GM23248 (cell line): ENCODE data around the gene TRPM3. TPM values are rescaled to one million over a fixed set of nuclear protein-coding genes. Genes with fewer than 3 reads are reported as not detected.

Experiments used
- DNase-seq: peaks from one replicate; pipeline ENCODE4 v3.0.0-alpha.2; 2015
- H2AFZ ChIP-seq: fragments of 200-600 bp; sonication (generic); 2 replicates; pipeline ENCODE4 v1.6.1; 2016; ENCODE audit warnings: antibody characterized with exemption
- H3F3A ChIP-seq: fragments of 200-600 bp; sonication (generic); 2 replicates; pipeline ENCODE4 v1.6.1; 2016; ENCODE audit warnings: mild to moderate bottlenecking, antibody characterized with exemption, mixed run types; ENCODE audit not compliant: insufficient read depth
- H3K27ac ChIP-seq: fragments of 200-600 bp; sonication (generic); 2 replicates; pipeline ENCODE4 v1.5.1; 2016; ENCODE audit warnings: mild to moderate bottlenecking
- H3K27me3 ChIP-seq: fragments of 200-600 bp; sonication (generic); replicated peaks from 2 replicates; pipeline ENCODE4 v1.6.1; 2016; ENCODE audit warnings: mild to moderate bottlenecking; ENCODE audit not compliant: insufficient read depth
- H3K36me3 ChIP-seq: fragments of 200-600 bp; sonication (generic); 2 replicates; pipeline ENCODE4 v1.6.1; 2016; ENCODE audit warnings: low read depth, mild to moderate bottlenecking
- H3K4me1 ChIP-seq: fragments of 200-600 bp; sonication (generic); 2 replicates; pipeline ENCODE4 v1.6.1; 2016; ENCODE audit warnings: mild to moderate bottlenecking; ENCODE audit not compliant: insufficient read depth
- H3K4me2 ChIP-seq: fragments of 200-600 bp; sonication (generic); one replicate; pipeline ENCODE4 v1.6.1; 2016; ENCODE audit warnings: mild to moderate bottlenecking; ENCODE audit not compliant: unreplicated experiment
- H3K4me3 ChIP-seq: fragments of 200-600 bp; sonication (generic); 2 replicates; pipeline ENCODE4 v1.5.1; 2016; ENCODE audit warnings: mild to moderate bottlenecking
- H3K79me2 ChIP-seq: fragments of 200-600 bp; sonication (generic); 2 replicates; pipeline ENCODE4 v1.6.1; 2016; ENCODE audit warnings: mild to moderate bottlenecking; ENCODE audit not compliant: insufficient read depth
- H3K9ac ChIP-seq: fragments of 200-600 bp; sonication (generic); 2 replicates; pipeline ENCODE4 v1.6.1; 2016; ENCODE audit warnings: mild to moderate bottlenecking
- H3K9me2 ChIP-seq: fragments of 200-600 bp; sonication (generic); 2 replicates; pipeline ENCODE4 v1.6.1; 2016; ENCODE audit warnings: mixed run types, mild to moderate bottlenecking, moderate library complexity; ENCODE audit not compliant: insufficient read depth
- H3K9me3 ChIP-seq: fragments of 200-600 bp; sonication (generic); one replicate; pipeline ENCODE4 v1.6.1; 2017; ENCODE audit warnings: low read depth
- H4K20me1 ChIP-seq: fragments of 200-600 bp; sonication (generic); 2 replicates; pipeline ENCODE4 v1.6.0; 2016; ENCODE audit not compliant: insufficient read depth
- EZH2 ChIP-seq: fragments of 200-600 bp; sonication (generic); IDR thresholded peaks from 2 replicates; pipeline ENCODE4 v1.6.1; 2018; ENCODE audit warnings: antibody characterized with exemption, mild to moderate bottlenecking; ENCODE audit not compliant: insufficient read depth, poor library complexity, severe bottlenecking
- EZH2phosphoT487 ChIP-seq: fragments of 200-600 bp; sonication (generic); IDR thresholded peaks from 2 replicates; pipeline ENCODE4 v1.6.1; 2018; ENCODE audit warnings: antibody characterized with exemption, moderate library complexity, mild to moderate bottlenecking, low read depth; ENCODE audit not compliant: insufficient read depth
- WGBS, 2 experiments: methylation state at CpG; one replicate each; pipeline ENCODE4 v1.1.6; 2015 to 2017; ENCODE audit warnings: low lambda C conversion rate in 2 of 2, low coverage in 1 of 2; ENCODE audit errors: missing lambda C conversion rate in 2 of 2; 5-methylcytosine and 5-hydroxymethylcytosine counted together
- in situ Hi-C: fragments of 300-500 bp; cut with MboI; formaldehyde crosslinking; loops from 2 replicates; pipeline ENCODE4 v1.15.0; 2020
- polyA plus RNA-seq: library from polyadenylated mRNA; unstranded; fragments of >200 nt; fragmentation: Nextera tagmentation; extraction: Ambion mirVana; gene quantifications from 2 replicates; pipeline ENCODE4 v1.2.1, GENCODE V29; 2016
- total RNA-seq: library from RNA; depleted of rRNA; stranded (reverse); fragments of >200 nt; shearing (Covaris generic); gene quantifications from 2 replicates; pipeline ENCODE4 v1.2.3, GENCODE V29; 2014

Gene TRPM3
- total and polyA plus RNA-seq, 2 experiments from 2014 or later = not detected

DNA sequence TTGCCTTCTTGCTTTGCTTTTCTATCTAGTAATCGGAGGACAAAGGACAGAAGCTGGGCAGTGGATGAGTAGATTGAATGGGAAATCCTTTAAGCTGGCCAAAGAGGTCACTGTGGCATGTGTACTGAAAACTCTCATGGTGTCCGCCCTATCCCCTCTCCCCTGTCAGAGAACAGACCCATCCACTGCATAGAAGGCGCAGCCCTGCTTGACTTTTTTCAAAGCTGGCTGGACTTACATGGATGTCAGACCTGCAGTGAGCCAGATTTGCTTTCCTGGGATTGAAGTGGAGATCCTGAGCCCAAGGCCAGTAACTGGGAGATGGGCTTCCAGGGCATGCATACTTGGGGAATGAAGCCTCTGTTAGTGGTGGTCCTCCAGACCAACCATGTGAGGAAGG is 329.5 kb downstream of the TRPM3 start:
- Histone ChIP-seq H3K4me3 (no peak overlapping the region), H3F3A (no peaks in the 10 kb centered on the region), H3K27me3 (peaks cover 15% of the 10 kb centered on the region; the same call in 1 of the 2 replicates), H3K9ac (no peak overlapping the region), H4K20me1 (no peaks in the 10 kb centered on the region), H3K4me2 (no peak overlapping the region), H3K4me1 (no peaks in the 10 kb centered on the region), H3K9me3 (no peaks in the 10 kb centered on the region), H2AFZ (no peak overlapping the region), H3K79me2 (no peaks in the 10 kb centered on the region), H3K27ac (no peak overlapping the region), H3K36me3 (no peaks in the 10 kb centered on the region), H3K9me2 (no peaks in the 10 kb centered on the region)
- in situ Hi-C loops = no loop called here
- DNase-seq = no peak
- 35 to 42% methylated on average over 3 of the region's 3 CpGs for WGBS, 2 experiments
- TF ChIP-seq EZH2phosphoT487 (no peak), EZH2 (no peak)

DNA sequence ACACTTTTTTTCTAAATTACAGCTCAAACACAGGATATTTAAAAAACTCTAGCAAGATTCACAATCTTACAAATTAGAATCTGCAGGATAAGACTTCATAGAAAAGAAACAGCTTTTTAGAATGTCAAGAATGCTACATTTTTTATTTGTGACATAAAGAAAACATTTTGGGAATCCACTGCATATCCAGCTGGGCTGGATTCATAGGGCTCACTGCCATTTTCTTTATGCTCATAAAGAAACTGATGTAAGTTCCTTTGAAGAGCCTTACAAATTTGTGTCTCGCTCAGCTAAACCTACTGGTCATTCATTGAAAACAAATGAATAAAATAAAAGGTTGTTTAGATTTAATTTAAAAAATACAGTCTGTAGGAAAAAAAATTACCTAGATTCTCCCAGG is 332.3 kb downstream of the TRPM3 start:
- no peaks in the 10 kb centered on the region for H3K79me2 ChIP-seq
- WGBS, 2 experiments = 30 to 41% methylated on average over 1 of the region's 1 CpG
- no peak overlapping the region for H2AFZ ChIP-seq
- no peak overlapping the region for H3K4me2 ChIP-seq
- in situ Hi-C loops = no loop called here
- no peaks in the 10 kb centered on the region for H3K9me2 ChIP-seq
- H4K20me1 ChIP-seq = no peaks in the 10 kb centered on the region
- H3K27me3 ChIP-seq = peaks cover 18% of the 10 kb centered on the region; the same call in 1 of the 2 replicates
- H3K4me1 ChIP-seq = no peaks in the 10 kb centered on the region
- no peaks in the 10 kb centered on the region for H3K36me3 ChIP-seq
- H3K9me3 ChIP-seq = no peaks in the 10 kb centered on the region
- H3F3A ChIP-seq = no peaks in the 10 kb centered on the region
- no peak overlapping the region for H3K27ac ChIP-seq
- DNase-seq = no peak
- TF ChIP-seq EZH2 = no peak
- no peak for TF ChIP-seq EZH2phosphoT487
- H3K9ac ChIP-seq = no peak overlapping the region
- no peak overlapping the region for H3K4me3 ChIP-seq

DNA sequence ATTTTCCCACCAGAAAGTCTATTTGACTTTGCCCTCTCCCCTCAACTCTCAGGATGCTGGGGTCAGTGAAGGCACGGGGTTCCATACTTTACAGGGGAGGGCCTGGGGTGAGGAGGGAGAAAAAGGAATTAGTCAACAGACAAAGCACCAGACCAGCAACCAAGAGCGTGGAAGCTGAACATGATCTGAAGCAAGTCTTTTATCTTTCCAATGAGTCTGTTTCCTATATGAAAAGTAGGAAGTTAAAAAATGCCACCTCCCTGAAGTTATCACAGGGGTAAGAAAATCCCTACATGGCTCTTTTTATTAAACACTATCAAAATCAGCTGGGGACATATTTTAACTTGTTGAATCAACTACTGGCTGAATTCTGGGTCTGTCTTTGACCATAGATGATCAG is 337.0 kb downstream of the TRPM3 start:
- TF ChIP-seq EZH2 (no peak), EZH2phosphoT487 (no peak)
- H3K4me1 ChIP-seq = no peaks in the 10 kb centered on the region
- 0 out of 2 replicates have a peak, but pooled peaks cover 3% of the 10 kb centered on the region for H3K27me3 ChIP-seq
- H2AFZ ChIP-seq = no peak overlapping the region
- in situ Hi-C loops = no loop called here
- H3K4me2 ChIP-seq = no peak overlapping the region
- H3K9me2 ChIP-seq = no peaks in the 10 kb centered on the region
- no peaks in the 10 kb centered on the region for H3K9me3 ChIP-seq
- H3K9ac ChIP-seq = no peak overlapping the region
- H3F3A ChIP-seq = no peaks in the 10 kb centered on the region
- 22 to 30% methylated on average over 2 of the region's 2 CpGs for WGBS, 2 experiments
- no peaks in the 10 kb centered on the region for H4K20me1 ChIP-seq
- no peak overlapping the region for H3K4me3 ChIP-seq
- no peak for DNase-seq
- H3K27ac ChIP-seq = no peak overlapping the region
- H3K79me2 ChIP-seq = no peaks in the 10 kb centered on the region
- no peaks in the 10 kb centered on the region for H3K36me3 ChIP-seq

DNA sequence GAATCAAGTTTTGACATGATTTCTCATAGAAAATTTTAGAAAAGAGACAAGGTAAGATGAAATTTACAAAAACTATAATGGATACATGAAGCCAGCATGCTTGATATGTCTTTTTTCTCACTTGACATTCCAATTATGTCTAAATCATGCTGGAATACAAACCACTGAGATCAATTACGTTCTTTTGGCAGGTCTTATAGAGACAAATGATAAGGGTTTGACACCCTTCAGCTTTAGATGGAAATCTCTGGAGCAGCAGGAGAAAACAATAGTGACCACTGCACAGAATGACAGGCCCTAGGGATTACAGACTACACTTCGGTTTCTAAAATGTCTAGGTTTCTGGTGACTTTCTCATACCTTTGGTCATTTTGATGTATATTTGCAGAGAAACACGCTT is 342.9 kb downstream of the TRPM3 start:
- Histone ChIP-seq H3K36me3 (no peaks in the 10 kb centered on the region), H3K27me3 (0 out of 2 replicates have a peak, but pooled peaks cover 8% of the 10 kb centered on the region), H3K79me2 (no peaks in the 10 kb centered on the region), H3K9me3 (no peaks in the 10 kb centered on the region), H3K4me3 (no peak overlapping the region), H3K4me2 (no peak overlapping the region), H3K9ac (no peak overlapping the region), H3K27ac (no peak overlapping the region), H3K9me2 (no peaks in the 10 kb centered on the region), H3K4me1 (no peaks in the 10 kb centered on the region), H3F3A (no peaks in the 10 kb centered on the region), H4K20me1 (no peaks in the 10 kb centered on the region), H2AFZ (no peak overlapping the region)
- WGBS, 2 experiments = 13 to 15% methylated on average over 3 of the region's 3 CpGs
- DNase-seq = no peak
- in situ Hi-C loops = no loop called here
- no peak for TF ChIP-seq EZH2phosphoT487
- no peak for TF ChIP-seq EZH2

DNA sequence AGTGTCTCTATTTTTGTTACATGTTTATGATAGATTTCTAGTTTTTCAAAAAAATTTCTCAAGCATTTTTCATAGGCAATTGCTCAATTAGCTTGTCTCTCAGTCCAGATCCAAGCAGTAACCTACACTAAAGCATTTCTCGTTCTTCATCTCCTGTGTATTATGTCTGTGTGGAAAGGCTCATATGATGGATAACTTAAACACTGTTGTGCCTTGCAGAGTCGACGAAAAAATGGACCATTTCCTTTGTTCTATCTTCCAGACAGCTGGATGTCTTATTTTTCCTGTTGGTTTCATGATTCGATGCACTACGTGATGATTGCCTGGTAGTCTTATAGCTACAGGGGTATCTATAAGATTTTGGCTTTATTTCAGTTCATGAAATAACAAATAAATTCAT is 347.8 kb downstream of the TRPM3 start:
- no peaks in the 10 kb centered on the region for H3F3A ChIP-seq
- WGBS, 2 experiments = 33 to 41% methylated on average over 5 of the region's 5 CpGs
- TF ChIP-seq EZH2phosphoT487 = no peak

More for the DNA sequence above, 347.8 kb downstream of the TRPM3 start:
- Histone ChIP-seq H3K27me3 (no peaks in the 10 kb centered on the region), H3K27ac (no peak overlapping the region), H3K36me3 (no peaks in the 10 kb centered on the region), H3K4me1 (no peaks in the 10 kb centered on the region), H3K79me2 (no peaks in the 10 kb centered on the region), H4K20me1 (no peaks in the 10 kb centered on the region), H3K4me2 (no peak overlapping the region), H3K9me2 (no peaks in the 10 kb centered on the region), H2AFZ (no peak overlapping the region), H3K9me3 (no peaks in the 10 kb centered on the region), H3K9ac (no peak overlapping the region), H3K4me3 (no peak overlapping the region)
- in situ Hi-C loops = no loop called here
- no peak for DNase-seq
